Measurements from ENCODE around the gene SPOP.
"Not testable (repeated sequence)": the region's sequence is repeated elsewhere in the genome, so short reads cannot be mapped to it uniquely, and the experiment has no call there.

Gene SPOP

GRCh38 chr17:49646056-49646390 is 31.9 kb downstream of the SPOP start:
- H3K27me3 Mint-ChIP-seq, H3K9me3 Mint-ChIP-seq: not testable (repeated sequence)
- peak overlapping the region; percentile 50 for H3K4me3 Mint-ChIP-seq
- H3K4me1 Mint-ChIP-seq (ENCODE audit: low read depth) = peaks cover 66% of the 10 kb centered on the region
- H3K36me3 Mint-ChIP-seq (ENCODE audit: low read depth) = peaks cover 21% of the 10 kb centered on the region
- H3K27ac Mint-ChIP-seq = peak overlapping the region; percentile 89

- Mint-ChIP-seq H3K27ac (peak overlapping the region; percentile 89), H3K4me1 (ENCODE audit: low read depth) (peaks cover 66% of the 10 kb centered on the region), H3K9me3 (no peaks in the 10 kb centered on the region), H3K36me3 (ENCODE audit: low read depth) (peaks cover 23% of the 10 kb centered on the region), H3K4me3 (no peak overlapping the region), H3K27me3 (no peaks in the 10 kb centered on the region)
Observed at GRCh38 chr17:49645654-49646053, 32.2 kb downstream of the SPOP start.

GRCh38 chr17:49640556-49640955 is 37.3 kb downstream of the SPOP start:
- H3K9me3 Mint-ChIP-seq = no peaks in the 10 kb centered on the region
- H3K27ac Mint-ChIP-seq = no peak overlapping the region
- peaks cover 65% of the 10 kb centered on the region for H3K4me1 Mint-ChIP-seq (ENCODE audit: low read depth)
- H3K36me3 Mint-ChIP-seq (ENCODE audit: low read depth) = peaks cover 46% of the 10 kb centered on the region
- H3K27me3 Mint-ChIP-seq = no peaks in the 10 kb centered on the region
- no peak overlapping the region for H3K4me3 Mint-ChIP-seq

GRCh38 chr17:49638818-49639217 is 39.1 kb downstream of the SPOP start:
- peaks cover 50% of the 10 kb centered on the region for H3K36me3 Mint-ChIP-seq (ENCODE audit: low read depth)
- H3K27ac Mint-ChIP-seq = no peak overlapping the region
- peaks cover 67% of the 10 kb centered on the region for H3K4me1 Mint-ChIP-seq (ENCODE audit: low read depth)
- H3K9me3 Mint-ChIP-seq = no peaks in the 10 kb centered on the region
- no peaks in the 10 kb centered on the region for H3K27me3 Mint-ChIP-seq
- no peak overlapping the region for H3K4me3 Mint-ChIP-seq

GRCh38 chr17:49637739-49638138 is 40.2 kb downstream of the SPOP start:
- H3K4me3 Mint-ChIP-seq = no peak overlapping the region
- H3K27me3 Mint-ChIP-seq = no peaks in the 10 kb centered on the region
- H3K9me3 Mint-ChIP-seq = no peaks in the 10 kb centered on the region
- H3K4me1 Mint-ChIP-seq (ENCODE audit: low read depth) = peaks cover 58% of the 10 kb centered on the region
- peak overlapping the region; percentile 9 for H3K27ac Mint-ChIP-seq
- peaks cover 39% of the 10 kb centered on the region for H3K36me3 Mint-ChIP-seq (ENCODE audit: low read depth)

GRCh38 chr17:49637050-49637449 is 40.8 kb downstream of the SPOP start:
- peaks cover 38% of the 10 kb centered on the region for H3K36me3 Mint-ChIP-seq (ENCODE audit: low read depth)
- H3K4me3 Mint-ChIP-seq = no peak overlapping the region
- peaks cover 56% of the 10 kb centered on the region for H3K4me1 Mint-ChIP-seq (ENCODE audit: low read depth)
- no peaks in the 10 kb centered on the region for H3K27me3 Mint-ChIP-seq
- H3K27ac Mint-ChIP-seq = peak overlapping the region; percentile 26
- H3K9me3 Mint-ChIP-seq = no peaks in the 10 kb centered on the region

- Mint-ChIP-seq H3K4me1 (ENCODE audit: low read depth) (peaks cover 56% of the 10 kb centered on the region), H3K27ac (peak overlapping the region; percentile 3)
Observed at GRCh38 chr17:49635121-49635520, 42.8 kb downstream of the SPOP start.

GRCh38 chr17:49634485-49634860 is 43.4 kb downstream of the SPOP start:
- peaks cover 63% of the 10 kb centered on the region for H3K4me1 Mint-ChIP-seq (ENCODE audit: low read depth)
- no peaks in the 10 kb centered on the region for H3K27me3 Mint-ChIP-seq
- no peaks in the 10 kb centered on the region for H3K9me3 Mint-ChIP-seq
- no peak overlapping the region for H3K4me3 Mint-ChIP-seq
- no peak overlapping the region for H3K27ac Mint-ChIP-seq
- peaks cover 29% of the 10 kb centered on the region for H3K36me3 Mint-ChIP-seq (ENCODE audit: low read depth)

More at GRCh38 chr17:49635121-49635520, 42.8 kb downstream of the SPOP start:
- H3K36me3 Mint-ChIP-seq (ENCODE audit: low read depth) = peaks cover 29% of the 10 kb centered on the region
- H3K27me3 Mint-ChIP-seq = no peaks in the 10 kb centered on the region
- H3K4me3 Mint-ChIP-seq = peak overlapping the region; percentile 23
- H3K9me3 Mint-ChIP-seq = no peaks in the 10 kb centered on the region

GRCh38 chr17:49633762-49634484 is 44.0 kb downstream of the SPOP start:
- H3K36me3 Mint-ChIP-seq (ENCODE audit: low read depth) = peaks cover 24% of the 10 kb centered on the region
- peak overlapping the region; percentile 21 for H3K27ac Mint-ChIP-seq
- H3K27me3 Mint-ChIP-seq = no peaks in the 10 kb centered on the region
- no peak overlapping the region for H3K4me3 Mint-ChIP-seq
- no peaks in the 10 kb centered on the region for H3K9me3 Mint-ChIP-seq
- peaks cover 64% of the 10 kb centered on the region for H3K4me1 Mint-ChIP-seq (ENCODE audit: low read depth)

GRCh38 chr17:49633250-49633649 is 44.6 kb downstream of the SPOP start:
- Mint-ChIP-seq H3K27me3 (no peaks in the 10 kb centered on the region), H3K4me3 (no peak overlapping the region), H3K4me1 (ENCODE audit: low read depth) (peaks cover 68% of the 10 kb centered on the region)

GRCh38 chr17:49632201-49632600 is 45.7 kb downstream of the SPOP start:
- Mint-ChIP-seq H3K27me3 (no peaks in the 10 kb centered on the region), H3K36me3 (ENCODE audit: low read depth) (peaks cover 14% of the 10 kb centered on the region), H3K4me1 (ENCODE audit: low read depth) (peaks cover 67% of the 10 kb centered on the region), H3K9me3 (no peaks in the 10 kb centered on the region), H3K4me3 (no peak overlapping the region), H3K27ac (no peak overlapping the region)

More at GRCh38 chr17:49633250-49633649, 44.6 kb downstream of the SPOP start:
- Mint-ChIP-seq H3K27ac (no peak overlapping the region), H3K9me3 (no peaks in the 10 kb centered on the region), H3K36me3 (ENCODE audit: low read depth) (peaks cover 18% of the 10 kb centered on the region)

- H3K27ac Mint-ChIP-seq = no peak overlapping the region
- peaks cover 62% of the 10 kb centered on the region for H3K4me1 Mint-ChIP-seq (ENCODE audit: low read depth)
Observed at GRCh38 chr17:49631496-49631895, 46.4 kb downstream of the SPOP start.

GRCh38 chr17:49630113-49630900 is 47.6 kb downstream of the SPOP start:
- Mint-ChIP-seq H3K4me1 (ENCODE audit: low read depth) (peaks cover 51% of the 10 kb centered on the region), H3K27me3 (no peaks in the 10 kb centered on the region), H3K36me3 (ENCODE audit: low read depth) (peaks cover 7% of the 10 kb centered on the region), H3K9me3 (no peaks in the 10 kb centered on the region), H3K4me3 (no peak overlapping the region), H3K27ac (peak overlapping the region; percentile 63)

More at GRCh38 chr17:49631496-49631895, 46.4 kb downstream of the SPOP start:
- no peaks in the 10 kb centered on the region for H3K9me3 Mint-ChIP-seq
- peaks cover 14% of the 10 kb centered on the region for H3K36me3 Mint-ChIP-seq (ENCODE audit: low read depth)
- H3K27me3 Mint-ChIP-seq = no peaks in the 10 kb centered on the region
- H3K4me3 Mint-ChIP-seq = no peak overlapping the region

GRCh38 chr17:49629447-49629846 is 48.5 kb downstream of the SPOP start:
- Mint-ChIP-seq H3K4me1 (ENCODE audit: low read depth) (peaks cover 43% of the 10 kb centered on the region), H3K9me3 (no peaks in the 10 kb centered on the region), H3K27ac (no peak overlapping the region), H3K4me3 (no peak overlapping the region), H3K36me3 (ENCODE audit: low read depth) (peaks cover 3% of the 10 kb centered on the region), H3K27me3 (no peaks in the 10 kb centered on the region)

- Mint-ChIP-seq H3K27ac (no peak overlapping the region), H3K4me3 (no peak overlapping the region), H3K4me1 (ENCODE audit: low read depth) (peaks cover 17% of the 10 kb centered on the region), H3K36me3 (ENCODE audit: low read depth) (peaks cover 19% of the 10 kb centered on the region), H3K27me3 (no peaks in the 10 kb centered on the region), H3K9me3 (no peaks in the 10 kb centered on the region)
Observed at GRCh38 chr17:49624896-49625295, 53.0 kb downstream of the SPOP start.
